Natural killer cell (primary cell): ENCODE results near the gene MTUS2. TPM values are rescaled to one million over a fixed set of nuclear protein-coding genes. Genes with fewer than 3 reads are reported as not detected.

Experiments
- ATAC-seq, 3 donors: fragments of 150-1000 bp in 2 of 3; fragments of 200-7000 bp in 1 of 3; cut with Tn5 transposase; 1 replicate in 1 of 3; 2 replicates in 2 of 3; pipeline ENCODE4 v1.10.0; 2021; ENCODE audit warnings: mild to moderate bottlenecking in 2 of 3, moderate library complexity in 2 of 3
- DNase-seq, 2 donors: peaks; one replicate each; pipeline versions ENCODE4 v3.0.0 to v3.0.0-alpha.2; 2013 to 2021; ENCODE audit warnings: mixed read lengths in 1 of 2
- H3K27ac ChIP-seq: one replicate; pipeline ENCODE4 v1.5.1; 2013; ENCODE audit warnings: mild to moderate bottlenecking, low read length
- H3K27me3 ChIP-seq: one replicate; pipeline ENCODE4 v1.6.1; 2013; ENCODE audit warnings: low read length; ENCODE audit not compliant: control insufficient read depth, insufficient read depth
- H3K36me3 ChIP-seq: one replicate; pipeline ENCODE4 v1.6.1; 2013; ENCODE audit warnings: low read length; ENCODE audit not compliant: control insufficient read depth, insufficient read depth
- H3K4me1 ChIP-seq: one replicate; pipeline ENCODE4 v1.6.1; 2013; ENCODE audit warnings: low read length; ENCODE audit not compliant: control insufficient read depth, insufficient read depth
- H3K4me3 ChIP-seq: one replicate; pipeline ENCODE4 v1.5.1; 2013; ENCODE audit warnings: low read length
- H3K9me3 ChIP-seq: one replicate; pipeline ENCODE4 v1.6.1; 2013; ENCODE audit warnings: low read length; ENCODE audit not compliant: control insufficient read depth, insufficient read depth
- H3K27ac Mint-ChIP-seq, 2 donors: one replicate each; pipeline ENCODE4 v1.8.0; 2022; ENCODE audit warnings: mild to moderate bottlenecking in 2 of 2, mixed read lengths in 2 of 2, moderate library complexity in 1 of 2
- H3K27me3 Mint-ChIP-seq, 2 donors: one replicate each; pipeline ENCODE4 v1.8.0; 2022; ENCODE audit warnings: low read depth in 2 of 2, mixed read lengths in 2 of 2
- H3K36me3 Mint-ChIP-seq: one replicate; pipeline ENCODE4 v1.8.0; 2022; ENCODE audit warnings: mixed read lengths
- H3K4me1 Mint-ChIP-seq, 2 donors: one replicate each; pipeline ENCODE4 v1.8.0; 2022; ENCODE audit warnings: mixed read lengths in 2 of 2
- H3K4me3 Mint-ChIP-seq: one replicate; pipeline ENCODE4 v1.8.0; 2022; ENCODE audit warnings: mild to moderate bottlenecking, moderate library complexity, mixed read lengths
- H3K9me3 Mint-ChIP-seq, 2 donors: one replicate each; pipeline ENCODE4 v1.8.0; 2022; ENCODE audit warnings: mixed read lengths in 2 of 2
- CTCF ChIP-seq: fragments of 200-600 bp; IDR thresholded peaks from one replicate; pipeline ENCODE4 v1.8.0; 2022; ENCODE audit warnings: antibody characterized with exemption
- WGBS: methylation state at CpG from one replicate; pipeline ENCODE4 v1.1.7; 2013; ENCODE audit warnings: missing lambda C conversion rate; ENCODE audit not compliant: insufficient coverage; 5-methylcytosine and 5-hydroxymethylcytosine counted together
- intact Hi-C: fragments of 100-400 bp; cut with micrococcal nuclease; formaldehyde crosslinking; loops from one replicate; pipeline ENCODE4 v1.14.2; 2022
- total RNA-seq, 4 donors: library from RNA; stranded (reverse); fragments of 120-200 nt in 1 of 4; gene quantifications; one replicate each; pipeline versions ENCODE4 v1.2.3 to v1.2.4, GENCODE V29; 2013 to 2022

The MTUS2 gene
- total RNA-seq, 3 donors from 2014 or later (not counting 1 experiment from before 2014, with no cell fraction given) = not detected

GRCh38 chr13:29006359-29006850, 186.3 kb downstream of the MTUS2 start:
- peaks cover 2% of the 10 kb centered on the region for H3K9me3 ChIP-seq

GRCh38 chr13:29008296-29008695, 188.2 kb downstream of the MTUS2 start:
- ATAC-seq (no peak), DNase-seq (no peak)
- peaks cover 0 to 2% of the 10 kb centered on the region in 2 donors for H3K27me3 Mint-ChIP-seq
- no peak overlapping the region for H3K27ac Mint-ChIP-seq
- TF ChIP-seq CTCF = no peak
- H3K27me3 ChIP-seq = no peaks in the 10 kb centered on the region
- no peak overlapping the region for H3K4me3 ChIP-seq
- no peak overlapping the region for H3K4me3 Mint-ChIP-seq
- H3K9me3 Mint-ChIP-seq = peaks cover 5 to 6% of the 10 kb centered on the region in 2 donors
- H3K27ac ChIP-seq = no peak overlapping the region
- WGBS = 92% methylated on average over 4 of the region's 4 CpGs
- intact Hi-C loops = no loop called here
- H3K9me3 ChIP-seq = no peaks in the 10 kb centered on the region
- no peaks in the 10 kb centered on the region for H3K36me3 Mint-ChIP-seq
- no peaks in the 10 kb centered on the region for H3K4me1 Mint-ChIP-seq
- H3K4me1 ChIP-seq = no peaks in the 10 kb centered on the region
- H3K36me3 ChIP-seq = no peaks in the 10 kb centered on the region

More at GRCh38 chr13:29006359-29006850, 186.3 kb downstream of the MTUS2 start:
- H3K27ac Mint-ChIP-seq = no peak overlapping the region
- no peaks in the 10 kb centered on the region for H3K36me3 Mint-ChIP-seq
- no peaks in the 10 kb centered on the region for H3K4me1 Mint-ChIP-seq
- ATAC-seq = no peak
- Histone ChIP-seq H3K4me3 (no peak overlapping the region), H3K36me3 (no peaks in the 10 kb centered on the region), H3K27ac (no peak overlapping the region), H3K27me3 (no peaks in the 10 kb centered on the region), H3K4me1 (no peaks in the 10 kb centered on the region)
- 20% methylated on average over 1 of the region's 2 CpGs for WGBS
- H3K4me3 Mint-ChIP-seq = no peak overlapping the region
- DNase-seq = no peak
- no peak for TF ChIP-seq CTCF
- intact Hi-C loops = no loop called here
- H3K27me3 Mint-ChIP-seq = peaks cover 0 to 2% of the 10 kb centered on the region in 2 donors
- H3K9me3 Mint-ChIP-seq = peaks cover 3 to 6% of the 10 kb centered on the region in 2 donors

GRCh38 chr13:29020314-29020713, 200.2 kb downstream of the MTUS2 start:
- no peak for ATAC-seq
- 7% methylated on average over 7 of the region's 7 CpGs for WGBS

More at GRCh38 chr13:29020314-29020713, 200.2 kb downstream of the MTUS2 start:
- Histone ChIP-seq H3K36me3 (no peaks in the 10 kb centered on the region), H3K4me3 (no peak overlapping the region), H3K9me3 (no peaks in the 10 kb centered on the region), H3K27me3 (no peaks in the 10 kb centered on the region), H3K27ac (no peak overlapping the region), H3K4me1 (no peaks in the 10 kb centered on the region)
- DNase-seq = no peak
- no peaks in the 10 kb centered on the region for H3K4me1 Mint-ChIP-seq
- peaks cover 3 to 15% of the 10 kb centered on the region in 2 donors for H3K9me3 Mint-ChIP-seq
- TF ChIP-seq CTCF = no peak
- H3K27me3 Mint-ChIP-seq = no peaks in the 10 kb centered on the region
- H3K27ac Mint-ChIP-seq = no peak overlapping the region
- intact Hi-C loops = no loop called here
- no peaks in the 10 kb centered on the region for H3K36me3 Mint-ChIP-seq
- H3K4me3 Mint-ChIP-seq = no peak overlapping the region
